ENCODE measurements around the gene ADGRA1.

DNA sequence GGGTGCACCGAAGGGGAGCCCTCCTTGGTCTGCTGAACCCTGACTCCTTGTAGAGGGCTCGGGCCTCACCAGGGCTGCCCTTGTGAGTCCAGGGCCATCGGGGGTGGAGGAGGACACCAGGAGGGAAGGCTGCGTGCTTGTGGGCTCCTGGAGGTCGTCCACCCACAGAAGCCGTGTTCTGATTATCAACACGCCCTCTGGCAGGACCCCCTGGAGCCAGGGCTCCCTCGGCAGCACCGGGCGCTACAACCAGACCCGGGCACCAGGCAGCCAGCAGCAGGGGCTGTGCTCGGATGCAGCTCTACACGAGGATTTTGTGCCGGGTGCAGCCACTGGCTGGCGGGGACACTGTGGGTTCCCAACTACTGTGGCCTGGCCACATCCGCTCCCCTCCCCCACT lies 6.1 kb upstream of the ADGRA1 start:
- TF ChIP-seq CTCF (IDR thresholded peaks at IDR 0.05) (no peak), POLR2A (IDR thresholded peaks at IDR 0.05) (no peak)
